GM18505 (cell line): Measurements from ENCODE around the gene CNTNAP2.
"Not testable (repeated sequence)": the region's sequence is repeated elsewhere in the genome, so short reads cannot be mapped to it uniquely, and the experiment has no call there.

ENCODE experiments used
- ATAC-seq: cut with Tn5 transposase; IDR thresholded peaks from one replicate; pipeline ENCODE4 v1.9.1; 2021; ENCODE audit not compliant: unreplicated experiment
- POLR2A ChIP-seq: IDR thresholded peaks from 4 replicates; pipeline ENCODE4 v1.6.1; 2011; ENCODE audit warnings: borderline replicate concordance; ENCODE audit not compliant: insufficient read depth, insufficient read length; ENCODE audit errors: extremely low read depth

Gene CNTNAP2

GRCh38 chr7:147068842-147069241 is 952.2 kb downstream of the CNTNAP2 start:
- TF ChIP-seq POLR2A = no peak
- ATAC-seq = no peak

GRCh38 chr7:147069771-147070170 is 953.2 kb downstream of the CNTNAP2 start:
- TF ChIP-seq POLR2A = no peak
- no peak for ATAC-seq

GRCh38 chr7:147070886-147071285 is 954.3 kb downstream of the CNTNAP2 start:
- ATAC-seq = no peak
- TF ChIP-seq POLR2A = no peak

- TF ChIP-seq POLR2A = no peak
Observed at GRCh38 chr7:147071536-147071935, 954.9 kb downstream of the CNTNAP2 start.

GRCh38 chr7:147078312-147078711 is 961.7 kb downstream of the CNTNAP2 start:
- no peak for ATAC-seq

More at GRCh38 chr7:147071536-147071935, 954.9 kb downstream of the CNTNAP2 start:
- no peak for ATAC-seq

GRCh38 chr7:147079083-147079482 is 962.5 kb downstream of the CNTNAP2 start:
- TF ChIP-seq POLR2A = no peak
- ATAC-seq = no peak

More at GRCh38 chr7:147078312-147078711, 961.7 kb downstream of the CNTNAP2 start:
- TF ChIP-seq POLR2A = no peak

GRCh38 chr7:147079921-147080420 is 963.4 kb downstream of the CNTNAP2 start:
- no peak for ATAC-seq
- TF ChIP-seq POLR2A = no peak

- ATAC-seq = no peak
Observed at GRCh38 chr7:147081117-147081516, 964.5 kb downstream of the CNTNAP2 start.

GRCh38 chr7:147089051-147089461 is 972.5 kb downstream of the CNTNAP2 start:
- no peak for TF ChIP-seq POLR2A

More at GRCh38 chr7:147081117-147081516, 964.5 kb downstream of the CNTNAP2 start:
- TF ChIP-seq POLR2A = no peak

GRCh38 chr7:147089608-147090007 is 973.0 kb downstream of the CNTNAP2 start:
- TF ChIP-seq POLR2A = no peak

More at GRCh38 chr7:147089051-147089461, 972.5 kb downstream of the CNTNAP2 start:
- ATAC-seq = no peak

GRCh38 chr7:147096629-147097028 is 980.0 kb downstream of the CNTNAP2 start:
- no peak for ATAC-seq

More at GRCh38 chr7:147089608-147090007, 973.0 kb downstream of the CNTNAP2 start:
- no peak for ATAC-seq

GRCh38 chr7:147103224-147103623 is 986.6 kb downstream of the CNTNAP2 start:
- ATAC-seq = no peak
- TF ChIP-seq POLR2A = no peak

More at GRCh38 chr7:147096629-147097028, 980.0 kb downstream of the CNTNAP2 start:
- TF ChIP-seq POLR2A = no peak

GRCh38 chr7:147106746-147107145 is 990.1 kb downstream of the CNTNAP2 start:
- no peak for TF ChIP-seq POLR2A
- no peak for ATAC-seq

- not testable (repeated sequence) for ATAC-seq
Observed at GRCh38 chr7:147114525-147114924, 997.9 kb downstream of the CNTNAP2 start.

GRCh38 chr7:147136352-147136751 is 1019.8 kb downstream of the CNTNAP2 start:
- ATAC-seq = no peak
- TF ChIP-seq POLR2A = no peak
